ENCODE measurements around the gene EHBP1.

GRCh38 chr2:62824388-62824787 lies 118.9 kb downstream of the EHBP1 start:
- TF ChIP-seq CTCF (conservative IDR thresholded peaks at IDR 0.05; ENCODE audit: low read length) (no peak), EZH2phosphoT487 (IDR thresholded peaks at IDR 0.05; ENCODE audit: borderline replicate concordance) (no peak)
